NCI-H1417 (cell line): ENCODE results near the gene INHBB.
A peak's percentile ranks its signal among the peaks of the same experiment; 100 is the strongest.

Source experiments
- DNase-seq, 3 experiments: peaks; one replicate each; lab custom pipeline; 2025; lab: John Stamatoyannopoulos, UW

Gene INHBB

GRCh38 chr2:120342446-120342845 lies 3.5 kb upstream of the INHBB start:
- DNase-seq, result no peak

DNA sequence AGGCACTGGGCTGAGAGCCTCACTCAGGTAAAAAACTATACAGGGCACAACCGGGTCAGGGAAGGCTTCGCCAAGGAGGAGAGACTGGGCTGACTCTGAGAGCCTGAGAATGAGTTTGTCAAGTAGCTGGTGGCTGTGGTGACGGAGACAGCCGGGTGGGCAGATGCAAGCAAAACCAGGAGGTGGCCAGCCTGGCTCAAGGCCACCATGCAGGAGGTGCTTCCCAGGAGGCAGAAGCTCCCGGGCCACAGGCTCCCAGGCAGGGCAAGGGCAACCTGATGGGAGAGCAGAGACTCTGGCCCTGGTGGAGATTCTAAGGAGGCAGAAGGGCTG lies 2.9 kb upstream of the INHBB start:
- no peak for DNase-seq

DNA sequence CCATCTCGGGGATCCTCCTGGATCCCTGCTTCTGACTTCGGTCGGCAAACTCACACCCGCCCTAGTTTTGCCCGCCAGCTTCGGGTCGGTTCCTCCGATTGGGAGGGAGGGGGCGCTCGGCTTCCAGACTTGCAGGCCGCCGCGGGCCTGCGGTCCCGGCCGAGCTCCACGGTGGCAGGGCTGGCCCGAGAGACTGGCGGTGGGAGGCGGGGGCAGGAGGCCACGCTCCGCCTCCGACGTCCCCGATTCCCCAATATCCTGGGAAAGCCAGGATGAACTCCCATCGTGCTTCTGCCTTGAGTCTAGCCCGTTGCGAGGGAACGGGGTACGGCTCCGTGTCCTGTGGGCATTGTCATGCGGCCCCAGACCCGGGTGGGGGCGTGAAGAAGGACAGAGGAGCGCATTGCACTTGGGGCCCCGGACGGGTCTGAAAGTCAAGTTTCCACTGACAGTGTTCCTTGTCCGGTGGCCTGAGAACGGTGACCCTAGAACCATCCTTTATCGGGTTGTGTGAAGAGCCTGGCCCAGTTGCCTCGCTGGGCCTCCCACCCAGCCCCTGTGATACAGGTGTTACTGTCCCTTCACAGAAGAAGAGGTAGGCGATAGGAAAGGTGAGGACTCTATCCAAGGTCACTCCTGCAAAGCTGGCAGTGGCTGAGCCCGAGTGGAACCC lies 2.4 kb upstream of the INHBB start:
- peak; percentile 55 to 82 (median 78) for DNase-seq

- DNase-seq, result peak in 2 of 3 experiments; percentile 73 to 85
Measured at GRCh38 chr2:120344214-120344975, 1.5 kb upstream of the INHBB start.

- peak; percentile 4 to 85 (median 73) for DNase-seq
Measured at GRCh38 chr2:120344976-120345581, 857 bp upstream of the INHBB start.

DNA sequence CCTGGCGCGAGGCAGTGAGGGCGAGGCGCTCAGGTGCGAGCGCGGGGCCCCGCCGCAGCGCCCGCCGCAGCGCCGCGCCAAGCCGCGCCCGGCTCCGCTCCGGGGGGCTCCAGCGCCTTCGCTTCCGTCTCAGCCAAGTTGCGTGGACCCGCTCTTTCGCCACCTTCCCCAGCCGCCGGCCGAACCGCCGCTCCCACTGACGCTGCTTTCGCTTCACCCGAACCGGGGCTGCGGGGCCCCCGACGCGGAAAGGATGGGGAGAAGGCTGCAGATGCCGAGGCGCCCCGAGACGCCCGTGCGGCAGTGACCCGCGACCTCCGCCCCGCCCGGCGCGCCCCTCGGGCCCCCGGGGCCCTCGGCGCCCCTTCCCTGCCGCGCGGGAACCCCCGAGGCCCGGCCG lies 328 bp upstream of the INHBB start:
- peak in 2 of 3 experiments; percentile 58 to 63 for DNase-seq

DNA sequence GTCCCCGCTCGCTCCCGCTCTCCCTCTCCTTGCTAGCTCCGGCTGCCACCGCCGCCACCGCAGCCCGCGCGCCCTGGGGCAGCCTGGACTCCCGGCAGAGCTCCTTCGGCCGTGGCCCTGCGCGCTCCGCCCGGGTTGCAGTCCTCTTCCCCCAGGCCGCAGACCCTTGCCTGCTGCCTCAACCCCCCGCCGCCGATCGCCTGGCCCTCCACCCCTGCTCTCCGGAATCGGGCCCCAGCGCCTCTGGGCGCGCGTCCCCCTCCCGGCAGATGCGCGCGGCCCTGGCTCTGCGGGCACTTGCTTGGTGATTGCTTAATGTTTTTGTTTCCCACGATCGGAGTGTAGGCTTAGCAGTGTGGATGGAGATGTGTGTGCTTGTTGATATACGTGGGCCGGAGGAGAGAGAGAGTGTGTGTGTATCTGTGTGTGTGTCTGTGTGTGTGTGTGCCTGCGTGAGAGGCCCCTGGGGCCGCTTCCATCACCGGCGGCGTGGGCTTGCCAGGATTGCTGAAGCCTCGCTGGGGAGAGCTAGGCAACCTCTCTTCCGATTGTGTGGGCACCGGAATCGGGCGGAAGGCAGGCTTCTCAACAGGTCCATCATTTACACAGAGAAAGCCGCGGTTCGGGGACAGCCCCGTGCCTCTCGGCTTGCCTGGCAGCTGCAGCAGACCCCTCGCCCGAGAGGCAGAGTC lies 877 bp downstream of the INHBB start:
- peak in 2 of 3 experiments; percentile 76 to 81 for DNase-seq

- DNase-seq, result peak in 2 of 3 experiments; percentile 50 to 72
Measured at GRCh38 chr2:120347396-120348060, 1.6 kb downstream of the INHBB start.

DNA sequence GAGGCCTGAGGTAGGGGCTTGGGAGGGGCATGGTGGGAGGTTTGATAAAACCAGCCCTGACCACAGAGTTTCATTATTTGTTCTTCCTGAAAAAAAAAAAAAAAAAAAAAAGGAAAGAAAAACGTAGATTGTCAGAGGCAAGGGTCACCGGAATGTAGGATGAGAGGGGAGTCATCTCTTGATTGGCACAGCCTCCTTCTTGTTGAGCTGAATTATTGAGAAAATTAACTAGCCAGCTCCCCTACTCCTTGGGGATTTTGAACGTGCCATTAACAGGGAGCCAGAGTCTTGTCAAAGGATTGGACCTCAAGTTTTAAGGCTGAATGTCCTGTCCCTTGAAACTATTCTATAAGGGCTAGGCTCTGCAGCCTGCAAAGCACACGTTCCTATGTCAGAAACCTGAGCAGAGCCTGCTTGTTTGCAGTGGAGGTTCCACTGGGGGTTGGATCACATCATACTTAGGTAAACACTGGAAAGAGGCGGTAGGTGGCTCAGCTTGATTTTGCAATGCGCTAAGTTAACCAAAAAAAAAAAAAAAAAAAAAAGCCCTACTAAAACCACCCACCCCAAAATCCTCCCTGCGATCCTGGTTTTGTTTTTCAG lies 2.3 kb downstream of the INHBB start:
- DNase-seq, result peak; percentile 12 to 67 (median 42)

GRCh38 chr2:120348737-120349439 lies 3.0 kb downstream of the INHBB start:
- DNase-seq, result no peak

GRCh38 chr2:120349440-120349921 lies 3.5 kb downstream of the INHBB start:
- no peak for DNase-seq

GRCh38 chr2:120350080-120350479 lies 4.1 kb downstream of the INHBB start:
- no peak for DNase-seq

GRCh38 chr2:120350801-120351320 lies 4.9 kb downstream of the INHBB start:
- DNase-seq, result no peak

DNA sequence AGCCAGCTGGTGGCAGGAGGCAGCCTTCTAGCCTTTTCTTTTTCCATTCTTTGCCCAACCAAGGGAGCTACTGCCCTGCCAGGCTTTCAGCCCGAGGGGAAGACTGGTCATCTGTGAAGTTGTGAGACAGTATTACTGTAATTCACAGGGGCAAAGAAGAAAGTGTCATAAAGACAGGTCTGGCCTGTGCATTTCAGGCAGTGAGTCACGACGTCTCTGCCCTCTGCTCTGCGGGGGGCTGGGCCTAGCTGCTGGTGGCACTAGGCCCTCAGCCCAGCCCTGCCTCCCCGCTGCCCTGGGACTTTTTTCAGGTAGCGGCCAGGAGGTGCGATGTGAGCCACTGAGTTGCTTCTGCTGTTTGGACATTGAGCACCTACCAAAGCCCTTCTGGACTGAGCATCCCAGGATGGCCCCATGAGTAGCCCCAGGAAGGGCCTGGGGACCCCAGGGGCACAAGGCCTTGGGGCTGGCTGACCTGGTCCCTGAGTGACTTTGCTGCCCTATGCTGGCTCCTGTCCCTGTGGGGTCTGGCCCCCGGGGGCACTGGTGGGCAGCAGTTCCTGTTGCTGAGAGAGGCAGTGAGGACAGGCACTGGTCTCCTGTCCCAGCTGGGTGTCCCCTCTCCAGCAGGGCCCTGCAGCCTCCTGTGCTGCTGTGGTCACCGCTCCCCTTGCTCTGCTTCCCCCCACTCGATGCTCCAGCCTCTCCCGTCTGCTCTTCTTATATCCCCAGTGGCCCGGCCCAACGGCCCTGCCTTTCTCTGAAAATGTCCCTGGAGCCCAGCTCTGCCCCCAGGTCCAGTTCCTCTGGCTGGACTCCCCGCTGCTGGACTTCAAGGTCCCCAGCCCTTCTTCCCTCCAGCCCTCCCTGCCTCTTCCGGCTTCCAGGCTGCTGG lies 7.0 kb downstream of the INHBB start:
- no peak for DNase-seq

- no peak for DNase-seq
Measured at GRCh38 chr2:120353591-120353898, 7.6 kb downstream of the INHBB start.

GRCh38 chr2:120353931-120354330 lies 8.0 kb downstream of the INHBB start:
- no peak for DNase-seq

- no peak for DNase-seq
Measured at GRCh38 chr2:120354467-120354866, 8.5 kb downstream of the INHBB start.

DNA sequence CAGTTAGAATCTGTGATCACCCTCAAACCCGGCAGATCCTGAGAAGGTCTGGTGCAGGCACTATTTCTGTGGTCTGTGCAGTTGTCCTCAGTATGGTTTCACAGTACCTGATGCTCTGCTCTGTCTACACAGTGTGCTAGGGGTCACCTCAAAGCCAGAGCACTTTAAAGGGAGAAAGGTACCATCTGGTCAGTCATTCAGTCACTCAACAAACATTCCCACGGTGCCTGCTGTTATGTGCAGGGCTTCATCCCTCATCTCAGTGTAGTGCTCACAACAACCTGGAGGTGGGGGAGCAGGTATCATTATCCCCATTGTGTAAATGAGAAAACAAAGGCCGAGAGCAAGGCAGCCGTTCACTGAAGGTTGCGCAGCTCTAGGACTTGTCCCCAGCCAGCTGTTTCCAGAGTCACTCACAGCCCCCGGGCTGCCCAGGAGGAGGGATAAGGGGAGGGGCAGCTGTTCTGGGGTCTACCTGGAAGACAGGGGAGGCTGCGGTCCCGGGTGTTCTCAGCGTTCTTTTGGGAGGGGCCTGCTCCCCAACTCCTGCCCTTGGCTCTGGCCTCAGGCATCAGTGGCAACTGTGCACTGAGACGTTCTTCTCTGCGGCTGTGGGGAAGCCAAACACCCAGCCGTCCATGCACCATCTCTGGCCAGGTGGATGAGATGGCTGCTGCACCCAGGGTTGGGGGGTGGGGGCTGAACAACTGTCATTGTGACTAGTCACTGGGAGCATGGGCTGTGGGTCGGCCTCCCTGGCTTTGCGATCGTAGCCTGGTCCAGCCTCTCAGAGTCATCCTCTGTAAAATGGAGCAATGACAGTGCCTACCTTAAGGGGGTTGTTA lies 9.2 kb downstream of the INHBB start:
- DNase-seq, result no peak

DNA sequence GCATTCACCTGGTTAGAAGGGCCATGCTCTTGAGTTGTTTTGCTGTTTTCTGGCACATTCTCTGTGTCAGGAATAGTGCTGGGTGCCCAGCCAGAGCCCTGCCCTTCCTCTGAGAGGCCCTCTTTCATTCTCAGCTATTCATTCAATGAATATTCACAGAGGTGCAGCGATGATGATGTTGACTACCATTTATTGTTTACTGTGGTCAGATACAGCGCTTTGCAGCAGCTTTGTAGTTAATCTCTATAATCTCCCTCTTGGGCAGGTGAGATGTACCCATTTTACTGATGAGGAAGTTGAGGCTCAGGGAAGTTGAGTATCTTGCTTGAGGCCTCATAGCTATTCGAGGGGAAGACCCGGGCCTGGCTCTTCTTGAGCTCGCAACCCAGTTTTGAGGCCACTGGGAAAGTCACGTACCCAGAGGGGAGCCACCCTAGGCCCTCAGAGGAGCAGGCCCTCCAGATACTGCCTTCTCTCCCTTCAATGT lies 9.9 kb downstream of the INHBB start:
- DNase-seq, result no peak
